Stimulated activated CD4-positive, alpha-beta T cell treated with anti-CD3 and anti-CD28 coated beads, Interleukin-4, amount 100 ng/mL, for 4 hours (primary cell): ENCODE data around the gene FOXN4.
"Not testable (repeated sequence)": the region's sequence is repeated elsewhere in the genome, so short reads cannot be mapped to it uniquely, and the experiment has no call there.

Source experiments
- DNase-seq, 2 experiments: peaks; one replicate each; pipeline ENCODE4 v3.0.0-alpha.2; 2020

Gene FOXN4, protein sequence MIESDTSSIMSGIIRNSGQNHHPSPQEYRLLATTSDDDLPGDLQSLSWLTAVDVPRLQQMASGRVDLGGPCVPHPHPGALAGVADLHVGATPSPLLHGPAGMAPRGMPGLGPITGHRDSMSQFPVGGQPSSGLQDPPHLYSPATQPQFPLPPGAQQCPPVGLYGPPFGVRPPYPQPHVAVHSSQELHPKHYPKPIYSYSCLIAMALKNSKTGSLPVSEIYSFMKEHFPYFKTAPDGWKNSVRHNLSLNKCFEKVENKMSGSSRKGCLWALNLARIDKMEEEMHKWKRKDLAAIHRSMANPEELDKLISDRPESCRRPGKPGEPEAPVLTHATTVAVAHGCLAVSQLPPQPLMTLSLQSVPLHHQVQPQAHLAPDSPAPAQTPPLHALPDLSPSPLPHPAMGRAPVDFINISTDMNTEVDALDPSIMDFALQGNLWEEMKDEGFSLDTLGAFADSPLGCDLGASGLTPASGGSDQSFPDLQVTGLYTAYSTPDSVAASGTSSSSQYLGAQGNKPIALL

DNA sequence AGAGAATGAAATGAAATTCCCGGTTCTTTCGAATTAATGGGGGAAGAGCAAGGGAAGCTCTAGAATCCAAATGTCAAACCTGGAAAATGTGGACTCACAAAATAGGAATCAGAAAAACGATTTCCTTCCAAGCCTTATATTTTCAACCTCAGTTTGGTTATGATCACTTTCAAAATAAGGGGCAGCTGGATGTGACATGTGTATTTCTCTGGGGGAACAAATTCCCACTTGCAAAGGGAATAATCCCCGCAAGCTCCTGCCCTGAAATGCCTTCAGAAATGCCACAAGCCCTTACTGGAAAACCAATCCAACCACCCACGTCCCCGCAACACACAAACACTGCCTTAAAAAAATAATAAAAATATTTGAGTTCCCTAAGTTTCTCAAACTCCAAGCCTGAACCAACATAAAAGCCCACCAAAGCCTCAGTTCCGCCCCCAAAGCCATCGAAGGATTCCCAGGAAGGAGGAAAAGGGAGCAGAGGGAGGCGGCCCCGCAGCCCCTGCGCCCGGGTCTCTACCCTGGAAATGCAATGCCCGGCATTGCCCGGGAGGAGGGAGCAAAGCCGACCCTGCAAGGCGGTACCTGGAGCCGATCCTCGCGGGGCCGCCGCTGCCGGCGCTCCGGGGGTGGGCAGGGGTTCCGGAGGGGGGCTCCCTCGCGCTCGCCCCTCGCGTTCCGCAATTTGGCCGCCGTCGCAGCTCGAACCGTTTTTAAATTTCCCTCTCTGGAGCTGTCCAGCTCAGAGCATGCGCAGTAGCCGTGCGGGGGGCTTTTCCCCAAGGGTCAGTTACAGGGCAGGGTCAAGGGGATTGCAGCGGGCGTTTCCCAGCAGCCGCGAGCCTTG, at the start of gene FOXN4:
FOXN4 (minus strand) TSS at position 751 of the 847 bp plus-strand sequence. CDS start 963 bp downstream, outside the sequence.
- DNase-seq, result no peak

DNA sequence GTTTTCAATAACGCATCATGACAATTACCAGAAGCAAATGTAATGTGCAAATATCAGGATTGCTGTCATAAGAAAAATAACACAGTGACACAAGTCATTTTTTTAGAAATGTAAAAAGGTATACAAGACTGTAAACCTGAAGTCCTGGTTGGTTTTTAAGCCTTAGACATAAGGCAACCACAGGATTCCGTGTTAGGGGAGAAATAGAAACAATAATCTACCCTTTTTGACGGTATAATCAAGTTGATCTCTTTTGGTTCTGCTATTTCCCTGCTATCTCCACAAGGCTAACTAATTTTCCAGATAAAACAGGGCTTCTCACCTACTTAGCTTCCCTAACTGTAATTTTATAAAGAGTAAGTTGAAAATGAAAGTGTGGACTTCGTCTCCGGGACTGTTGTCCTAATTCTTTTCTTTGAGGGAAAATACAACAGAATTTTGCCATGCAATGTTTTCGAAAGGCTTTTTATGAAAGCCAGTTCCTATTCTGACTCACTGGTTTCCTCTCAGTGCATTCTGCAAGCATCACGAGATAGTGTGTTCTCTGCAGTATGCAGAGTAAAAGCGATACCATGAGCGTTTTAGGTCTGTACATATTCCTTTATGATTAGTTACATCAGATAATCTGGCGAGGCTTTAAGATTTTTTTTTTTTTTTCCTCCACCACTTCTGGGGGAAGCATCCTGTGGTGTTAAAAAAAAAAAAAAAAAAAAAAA, 49.2 kb upstream of the FOXN4 start:
- DNase-seq, result no peak

DNA sequence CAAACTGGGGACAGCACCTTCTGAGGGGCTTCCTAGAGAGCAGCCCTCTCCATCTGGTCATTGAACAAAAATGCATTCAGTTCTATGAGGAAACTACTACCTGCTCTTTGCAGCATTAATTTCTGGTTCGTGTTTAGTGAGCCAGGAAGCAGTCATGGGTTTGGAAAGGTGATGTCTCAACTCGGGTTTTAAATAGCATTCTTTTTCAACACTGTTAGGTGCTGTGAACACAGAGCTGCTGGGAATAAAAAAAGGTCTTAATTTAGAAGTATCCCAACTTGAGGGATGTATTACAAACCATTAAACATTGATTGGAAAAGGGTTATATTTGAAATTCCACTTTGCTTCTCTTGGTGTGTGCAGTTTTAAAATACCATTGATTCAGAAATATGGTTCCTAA, 47.9 kb upstream of the FOXN4 start:
- no peak for DNase-seq

DNA sequence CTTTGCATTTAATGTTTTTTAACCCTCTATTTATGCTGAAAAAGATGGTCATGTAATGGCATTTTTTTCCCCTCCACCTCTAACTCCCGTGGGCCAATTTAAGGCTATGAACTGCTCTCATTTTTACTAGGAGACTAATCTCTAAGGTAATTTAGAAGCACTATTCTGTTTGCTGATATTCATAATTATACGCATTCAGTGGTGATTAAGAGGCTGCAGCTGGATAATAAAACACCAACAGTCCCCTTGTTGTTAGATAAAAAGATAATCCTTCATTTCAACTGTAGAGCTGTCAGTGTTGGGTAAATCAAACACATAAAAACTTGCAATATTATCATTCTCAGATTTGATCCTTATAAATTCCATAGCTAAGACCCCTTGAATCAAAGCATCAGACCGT, 47.5 kb upstream of the FOXN4 start:
- no peak for DNase-seq

DNA sequence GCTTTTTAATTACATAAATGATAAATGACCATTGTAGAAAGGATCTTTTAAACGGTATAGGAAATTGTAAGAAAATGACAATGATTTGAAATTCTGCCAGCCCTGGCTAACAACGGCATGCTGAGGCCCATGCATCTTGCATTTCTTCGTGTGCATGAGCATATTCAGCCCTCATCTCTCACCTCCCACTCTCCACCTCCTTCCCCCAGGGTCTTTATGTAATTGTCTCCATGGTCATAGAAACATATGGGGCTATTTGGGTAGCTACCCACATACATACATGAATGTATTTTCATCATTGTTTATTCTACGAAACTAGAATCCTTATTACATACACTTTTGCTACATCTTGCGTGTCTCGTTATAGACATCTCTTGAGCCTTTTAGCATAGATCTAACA, 43.1 kb upstream of the FOXN4 start:
- no peak for DNase-seq

DNA sequence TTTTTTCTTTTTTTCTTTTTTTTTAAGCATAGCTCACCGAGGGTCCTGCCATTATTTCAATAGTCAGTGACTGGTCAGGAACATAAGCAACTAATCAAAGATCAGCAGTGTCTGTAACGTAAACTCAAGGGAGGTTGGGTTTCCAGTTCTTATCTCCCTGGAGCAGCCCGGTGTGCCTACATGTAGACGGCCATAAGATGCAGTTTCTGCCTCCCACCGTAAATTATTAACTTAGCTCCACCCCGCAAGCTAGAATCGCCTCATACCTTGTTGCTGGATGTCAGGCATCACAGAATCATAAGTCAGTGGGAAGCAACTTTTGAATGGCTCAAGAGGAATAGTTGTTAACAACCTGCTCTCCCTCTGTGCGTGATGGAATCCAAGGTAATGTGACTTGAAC, 38.5 kb upstream of the FOXN4 start, which contains the start of gene MYO1H:
MYO1H (plus strand) TSS at position 312 of the 400 bp plus-strand sequence; CDS start at position 373, 61 bp downstream.
- DNase-seq, result no peak

DNA sequence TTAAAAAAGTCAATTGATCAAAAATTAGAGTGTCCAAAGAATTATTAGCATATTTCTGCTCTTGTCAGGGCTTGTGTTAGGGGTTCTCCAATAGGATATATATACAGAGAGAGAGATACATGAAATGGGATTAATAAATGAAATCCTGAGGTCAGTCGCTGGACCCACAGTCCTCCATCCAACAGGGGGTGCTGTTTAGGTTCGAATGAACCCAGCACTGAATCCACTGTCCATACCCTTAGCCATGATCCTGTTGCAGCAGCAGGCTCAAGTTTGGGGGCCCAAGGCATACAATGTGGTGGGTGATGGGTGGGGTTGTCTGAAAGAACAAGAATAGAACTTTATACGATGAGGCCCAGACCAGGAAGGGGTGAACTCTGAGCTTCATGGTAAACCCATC, 37.8 kb upstream of the FOXN4 start:
- no peak for DNase-seq

DNA sequence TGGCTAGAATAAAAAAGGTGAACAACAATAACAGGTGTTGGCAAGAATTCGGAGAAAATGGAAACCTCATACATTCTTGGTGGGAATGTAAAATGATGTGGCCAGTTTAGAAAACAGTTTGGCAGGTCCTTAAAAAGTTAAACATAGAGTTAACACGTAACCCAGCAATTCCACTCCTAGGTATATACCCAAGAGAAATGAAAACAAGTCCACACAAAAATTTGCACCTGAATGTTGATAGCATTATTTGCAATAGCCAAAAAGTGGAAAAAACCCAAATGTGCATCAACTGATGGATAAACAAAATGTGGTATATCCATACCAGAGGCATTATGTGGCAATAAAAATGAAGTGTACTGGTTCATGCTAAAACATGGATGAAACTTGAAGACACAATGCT, 36.3 kb upstream of the FOXN4 start:
- no peak for DNase-seq

DNA sequence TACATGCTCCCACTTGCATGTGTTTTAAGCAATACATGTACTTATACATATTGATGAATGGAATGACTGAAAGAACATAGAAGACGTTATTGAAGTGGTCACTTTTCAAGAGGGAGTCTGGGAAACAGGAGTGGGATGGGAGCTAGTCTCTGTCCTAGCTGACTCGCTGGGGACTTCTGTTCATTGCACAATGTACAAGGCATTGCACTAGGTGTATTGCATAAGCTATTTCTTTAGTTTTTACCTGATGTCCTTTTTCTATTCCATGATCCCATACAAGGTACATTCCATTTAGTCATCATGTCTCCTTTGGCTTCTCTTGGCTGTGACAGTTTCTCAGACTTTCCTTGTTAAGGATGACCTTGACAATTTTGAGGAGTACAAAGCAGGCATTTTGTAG, 34.6 kb upstream of the FOXN4 start:
- DNase-seq, result no peak

DNA sequence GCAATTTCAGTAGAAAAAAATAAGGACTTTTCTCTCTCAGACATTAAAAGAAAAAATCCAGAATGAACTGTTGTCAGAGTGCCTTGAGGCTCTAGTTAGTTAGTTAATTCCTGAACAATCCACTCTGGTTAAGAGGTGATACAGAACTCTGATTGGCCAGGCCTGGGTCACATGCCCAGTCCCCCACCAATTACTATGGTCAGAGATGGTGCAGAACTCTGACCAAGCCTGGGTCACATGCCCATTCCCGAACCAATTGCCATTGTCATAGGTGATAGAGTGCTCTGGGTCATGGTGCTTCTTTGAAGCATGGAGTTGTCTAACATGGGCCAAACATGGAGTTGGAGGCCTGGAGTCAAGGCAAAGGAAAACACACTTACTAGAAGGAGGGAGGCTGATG, 27.5 kb upstream of the FOXN4 start:
- DNase-seq, result no peak

DNA sequence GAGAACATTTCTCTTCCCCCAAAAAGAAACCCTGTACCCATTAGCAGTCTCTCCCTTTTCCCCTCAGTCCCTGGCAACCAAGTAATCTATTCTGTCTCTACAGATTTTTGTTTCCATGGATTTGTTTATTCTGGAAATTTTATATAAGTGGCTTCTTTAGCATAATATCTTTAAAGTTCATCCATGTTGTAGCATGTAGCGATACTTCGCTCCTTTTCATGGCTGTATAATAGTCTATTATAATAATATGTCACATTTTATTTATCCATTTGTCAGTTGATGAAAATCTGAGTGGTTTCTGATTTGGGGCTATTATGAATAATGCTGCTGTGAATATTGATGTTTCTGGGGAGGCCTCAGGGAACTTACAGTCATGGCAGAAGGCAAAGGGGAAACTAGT, 25.8 kb upstream of the FOXN4 start:
- no peak for DNase-seq

DNA sequence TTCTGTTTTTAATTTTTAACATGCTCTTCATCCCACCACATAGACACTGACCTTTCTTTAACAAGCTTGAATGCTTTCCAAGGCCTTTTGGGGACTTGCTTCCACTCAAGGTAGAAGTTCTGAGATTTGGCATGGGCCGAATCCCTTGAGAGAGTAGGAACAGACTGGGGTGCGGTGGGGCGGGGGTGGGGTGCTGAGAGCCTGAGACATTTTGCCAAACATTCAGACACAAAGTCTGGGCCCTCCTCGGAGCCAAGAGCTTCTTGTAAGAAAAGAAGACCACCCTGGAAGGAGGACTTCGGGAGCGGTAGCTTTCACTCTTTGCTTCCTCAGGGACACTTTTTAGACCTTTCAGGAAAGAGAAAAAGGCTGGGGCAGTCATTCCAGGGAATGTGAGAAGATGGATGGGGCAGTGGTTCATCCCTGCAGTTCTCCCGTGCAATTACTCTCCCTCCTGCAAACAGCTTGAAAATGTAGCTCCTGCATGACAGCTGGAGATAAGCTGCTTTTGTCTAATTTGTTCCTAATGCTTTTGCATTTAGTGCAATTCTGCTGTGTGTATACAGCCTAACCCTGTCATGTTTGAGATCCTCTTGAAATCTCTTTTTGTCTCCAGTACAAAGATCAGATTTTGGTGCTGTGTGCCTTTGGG, 22.3 kb upstream of the FOXN4 start:
- no peak for DNase-seq

DNA sequence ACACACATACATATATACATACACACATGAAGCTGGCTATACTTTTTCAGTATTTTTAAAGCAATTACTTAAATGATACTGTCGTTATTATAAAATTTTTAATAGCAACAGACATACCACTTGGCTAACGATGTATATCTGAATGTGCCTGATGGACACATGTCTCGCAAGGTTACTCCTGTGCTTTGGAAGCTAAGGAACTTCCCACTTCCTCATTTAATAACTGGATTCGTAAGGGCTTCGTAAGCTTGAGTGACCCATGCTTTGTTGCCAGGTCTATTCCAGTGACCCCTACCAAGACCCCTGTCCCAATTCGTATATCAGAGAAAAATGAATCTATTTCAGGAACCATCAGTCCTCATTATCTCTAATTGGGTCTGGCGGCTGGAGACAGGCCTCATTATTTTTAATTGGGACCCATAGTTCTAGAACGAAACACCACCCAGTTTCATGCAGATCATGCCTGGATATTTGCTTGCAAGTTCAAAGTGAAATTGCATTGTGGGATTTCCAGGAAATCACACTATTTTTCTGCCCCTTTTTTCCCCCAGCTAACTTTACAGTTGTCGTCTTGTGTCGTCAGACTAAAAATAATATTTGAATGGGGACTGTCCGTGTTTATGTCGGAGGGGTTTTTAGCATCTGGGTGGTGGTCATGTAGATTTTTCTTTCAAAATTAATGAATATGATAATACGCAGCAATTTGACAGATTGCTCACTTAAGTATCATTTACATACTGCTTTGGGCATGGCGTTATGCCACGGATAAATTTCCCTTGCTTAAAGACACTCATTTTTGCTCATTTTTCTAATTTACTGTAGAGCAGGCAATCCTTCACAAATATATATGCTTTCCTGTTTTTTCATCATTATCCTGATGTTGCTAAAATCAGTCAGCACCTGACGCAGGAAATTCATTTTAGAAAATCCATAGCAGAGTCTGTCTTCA, 21.5 kb upstream of the FOXN4 start:
- DNase-seq, result no peak

DNA sequence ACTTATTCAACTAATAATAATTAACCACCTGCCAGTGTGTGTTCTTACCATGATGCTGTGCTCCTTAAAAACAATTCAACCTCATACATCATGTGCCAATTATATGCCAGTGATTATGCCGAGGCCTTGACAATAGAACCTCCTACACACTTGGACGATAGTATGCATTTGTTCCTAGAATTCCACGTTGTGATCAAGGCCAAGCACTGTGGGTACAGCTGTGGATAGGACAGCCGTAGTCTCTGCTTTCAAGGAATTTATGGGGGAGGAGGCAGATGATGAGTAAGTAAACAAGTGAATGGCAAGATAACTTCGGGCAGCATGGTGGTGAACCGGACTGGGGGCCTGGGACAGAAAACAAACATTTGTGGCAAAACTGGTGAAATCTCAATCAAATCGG, 20.6 kb upstream of the FOXN4 start:
- no peak for DNase-seq

DNA sequence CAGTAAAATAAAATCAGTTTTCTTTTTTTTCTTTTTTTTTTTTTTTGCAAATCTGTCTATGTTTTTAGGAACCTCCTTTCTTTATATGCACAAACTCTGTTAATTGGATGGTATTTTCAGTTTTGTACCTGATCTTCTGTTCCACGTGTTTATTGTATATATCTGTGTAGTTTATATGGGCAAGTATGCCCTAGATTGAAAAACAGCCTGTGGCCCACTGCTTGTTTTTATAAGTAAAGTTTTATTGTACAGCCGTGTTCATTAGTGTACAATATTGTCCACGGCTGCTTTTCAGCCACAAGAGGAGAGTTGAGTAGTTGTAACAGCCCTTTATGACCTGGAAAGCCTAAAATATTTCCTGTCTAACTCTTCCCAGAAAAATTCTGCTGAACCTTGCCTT, 19.9 kb upstream of the FOXN4 start:
- no peak for DNase-seq

DNA sequence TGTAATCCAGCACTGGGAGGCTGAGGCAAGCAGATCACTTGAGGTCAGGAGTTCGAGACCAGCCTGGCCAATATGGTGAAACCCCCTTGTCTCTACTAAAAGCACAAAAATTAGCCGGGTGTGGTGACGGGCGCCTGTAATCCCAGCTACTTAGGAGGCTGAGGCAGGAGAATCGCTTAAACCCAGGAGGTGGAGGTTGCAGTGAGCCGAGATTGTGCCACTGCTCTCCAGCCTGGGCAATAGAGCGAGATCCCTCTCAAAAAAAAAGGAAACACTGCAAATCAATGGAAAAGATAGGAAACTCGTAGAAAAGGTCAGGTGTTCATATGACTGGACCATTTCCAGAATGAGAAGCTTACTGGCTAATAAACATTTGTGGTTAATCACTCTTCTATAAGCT, 12.2 kb upstream of the FOXN4 start:
- not testable (repeated sequence) for DNase-seq

DNA sequence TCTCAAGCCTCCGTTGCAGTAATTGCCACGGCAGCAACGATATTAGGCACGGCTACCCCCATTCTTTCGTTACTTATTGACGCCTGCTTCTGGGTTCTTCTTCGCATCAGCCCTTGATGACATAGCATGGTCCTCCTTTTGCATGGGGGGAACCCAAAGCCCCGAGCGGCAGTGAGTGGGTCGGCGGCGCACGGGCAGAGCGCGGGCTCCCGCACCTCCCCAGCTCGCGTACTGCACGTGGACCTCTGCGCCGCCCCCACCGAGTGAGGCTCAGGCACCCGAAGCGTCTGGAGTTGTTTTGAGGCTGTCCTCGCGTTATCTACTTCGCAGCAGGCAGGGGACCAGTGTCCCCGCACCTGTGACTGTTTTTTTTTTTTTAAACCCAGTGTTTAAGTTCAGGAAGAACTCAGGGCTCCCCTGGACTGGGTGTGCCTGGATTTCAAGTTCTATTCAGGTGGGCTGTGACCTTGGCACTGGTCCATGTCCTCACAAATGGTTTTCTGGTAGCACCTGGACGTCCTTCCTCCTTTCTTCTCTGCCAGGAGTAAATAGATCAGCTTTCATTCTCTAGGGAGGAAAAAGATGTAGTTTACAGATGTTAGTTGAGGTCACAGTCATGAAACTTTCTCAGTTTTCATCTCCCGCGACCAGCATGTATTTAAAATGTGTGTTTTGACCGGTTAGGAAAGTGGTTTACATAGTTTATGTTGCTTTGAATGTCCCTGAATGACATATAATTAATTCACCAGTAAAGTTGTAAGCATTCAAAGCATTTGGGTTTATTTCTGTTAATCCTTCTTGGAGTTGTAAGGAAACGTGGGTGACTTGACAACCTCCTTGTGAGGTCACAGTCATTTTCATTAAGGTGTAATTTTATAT, 1.4 kb upstream of the FOXN4 start:
- no peak for DNase-seq

DNA sequence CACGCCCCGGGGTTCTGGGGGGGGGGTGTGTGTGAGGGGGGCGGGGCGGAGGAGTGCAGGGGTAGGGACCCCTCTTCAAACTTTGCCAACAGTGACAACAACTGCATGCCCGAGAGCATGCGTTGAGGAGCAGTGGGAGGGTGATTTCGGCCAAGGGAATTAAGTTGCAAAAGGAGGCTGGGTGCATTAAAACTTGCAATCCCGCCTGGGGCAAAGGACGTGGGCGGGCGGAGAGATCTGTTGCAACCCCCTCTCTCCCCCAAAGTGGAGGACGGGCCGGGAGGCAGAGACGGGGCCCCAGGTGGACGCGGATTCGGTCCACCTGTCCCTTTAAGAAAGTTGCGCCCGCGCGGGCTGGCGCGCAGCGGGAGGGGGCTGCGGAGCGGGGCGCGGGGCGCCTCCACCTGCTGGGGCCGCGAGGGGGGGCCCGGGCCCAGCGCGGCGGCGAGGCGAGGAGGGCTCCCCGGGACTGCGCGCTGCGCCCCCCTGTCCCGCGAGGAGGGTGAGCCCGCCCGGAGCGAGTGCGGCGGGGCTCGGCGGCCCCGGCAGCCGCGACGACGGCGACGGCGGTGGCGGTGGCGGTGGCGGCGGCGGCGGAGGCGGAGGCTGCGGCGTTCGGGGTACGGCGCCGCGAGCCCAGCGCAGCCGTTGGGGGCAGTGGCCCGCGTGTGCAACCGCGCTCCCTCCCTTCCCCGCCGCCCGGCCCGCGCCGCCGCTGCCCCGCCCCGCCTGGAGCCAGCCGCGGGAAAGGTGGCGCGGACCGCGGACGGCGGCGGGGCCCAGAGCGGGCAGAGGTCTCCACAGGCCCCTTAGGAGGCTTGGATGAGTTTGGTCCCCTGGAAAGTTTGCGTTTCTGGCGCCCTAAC, 530 bp upstream of the FOXN4 start:
- DNase-seq, result no peak

DNA sequence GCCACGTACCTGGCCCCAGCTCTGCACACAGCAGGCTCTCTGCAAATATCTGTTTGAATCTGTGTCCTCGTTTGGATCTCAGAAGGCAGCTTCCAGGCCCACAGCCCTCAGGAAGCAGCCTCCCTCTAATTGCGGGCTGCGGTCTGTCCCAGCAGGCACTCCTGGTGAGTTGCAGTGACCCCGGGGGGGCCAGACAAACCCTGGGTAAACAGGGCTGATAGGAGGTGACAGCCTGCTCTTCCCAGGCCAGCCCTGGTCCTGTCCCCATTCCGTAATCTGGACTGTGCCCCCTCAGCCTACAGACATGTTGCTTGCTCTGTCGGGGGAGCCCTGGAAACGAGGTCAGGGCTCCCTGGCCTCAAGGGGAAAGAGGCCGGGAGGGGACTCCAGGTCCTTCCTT, 2.0 kb downstream of the FOXN4 start:
- DNase-seq, result no peak
